Measurements from ENCODE around the gene DUSP11.

Gene DUSP11

GRCh38 chr2:73828818-73829570 is 49.1 kb upstream of the DUSP11 start, which contains the start of gene STAMBP (continued):
- TF ChIP-seq INSM2 (tag by site-specific recombination; IDR thresholded peaks at IDR 0.05) (no peak), ZNF433 (tag by site-specific recombination; IDR thresholded peaks at IDR 0.05; ENCODE audit: low read depth) (no peak)

GRCh38 chr2:73828389-73828817 is 48.5 kb upstream of the DUSP11 start:
- no peak overlapping the region for H3K27ac ChIP-seq (ENCODE audit: extremely low read depth, low read depth, low read length)

GRCh38 chr2:73827660-73828388 is 47.9 kb upstream of the DUSP11 start:
- POLR2A ChIA-PET = interaction anchor here (0.6 to 1.9 kb wide), 13 partner anchors 11 to 563 kb away, joined by 3 to 11 read pairs (median 6); partner anchors contain the start of genes MOB1A, MTHFD2 and TPRKB
- Histone ChIP-seq H3K4me3 (ENCODE audit: low read depth, low read length) (no peak overlapping the region), H3K36me3 (ENCODE audit: control insufficient read depth in 2 of 2, insufficient read depth in 1 of 2, low read length in 2 of 2) (peaks cover 11 to 22% of the 10 kb centered on the region in 2 experiments), H3K9me3 (ENCODE audit: control insufficient read depth, insufficient read depth, low read depth, low read length) (no peaks in the 10 kb centered on the region), H3K27ac (ENCODE audit: extremely low read depth, low read depth, low read length) (no peak overlapping the region), H3K4me1 (ENCODE audit: control insufficient read depth, insufficient read depth, low read length) (0 out of 2 replicates have a peak, but pooled peaks cover 4% of the 10 kb centered on the region)
- CTCF ChIA-PET = interaction anchor here (0.6 to 7.7 kb wide), 23 partner anchors 12 to 620 kb away, joined by 3 to 155 read pairs (median 4); partner anchors contain the start of gene BOLA3
- TF ChIP-seq, protein P1, sequence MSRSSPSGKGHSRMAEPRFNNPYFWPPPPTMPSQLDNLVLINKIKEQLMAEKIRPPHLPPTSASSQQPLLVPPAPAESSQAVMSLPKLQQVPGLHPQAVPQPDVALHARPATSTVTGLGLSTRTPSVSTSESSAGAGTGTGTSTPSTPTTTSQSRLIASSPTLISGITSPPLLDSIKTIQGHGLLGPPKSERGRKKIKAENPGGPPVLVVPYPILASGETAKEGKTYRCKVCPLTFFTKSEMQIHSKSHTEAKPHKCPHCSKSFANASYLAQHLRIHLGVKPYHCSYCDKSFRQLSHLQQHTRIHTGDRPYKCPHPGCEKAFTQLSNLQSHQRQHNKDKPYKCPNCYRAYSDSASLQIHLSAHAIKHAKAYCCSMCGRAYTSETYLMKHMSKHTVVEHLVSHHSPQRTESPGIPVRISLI (tag by site-specific recombination; IDR thresholded peaks at IDR 0.05) = no peak
- TF ChIP-seq ZNF555 (tag by site-specific recombination; conservative IDR thresholded peaks at IDR 0.05) = no peak
- TF ChIP-seq, protein P2, sequence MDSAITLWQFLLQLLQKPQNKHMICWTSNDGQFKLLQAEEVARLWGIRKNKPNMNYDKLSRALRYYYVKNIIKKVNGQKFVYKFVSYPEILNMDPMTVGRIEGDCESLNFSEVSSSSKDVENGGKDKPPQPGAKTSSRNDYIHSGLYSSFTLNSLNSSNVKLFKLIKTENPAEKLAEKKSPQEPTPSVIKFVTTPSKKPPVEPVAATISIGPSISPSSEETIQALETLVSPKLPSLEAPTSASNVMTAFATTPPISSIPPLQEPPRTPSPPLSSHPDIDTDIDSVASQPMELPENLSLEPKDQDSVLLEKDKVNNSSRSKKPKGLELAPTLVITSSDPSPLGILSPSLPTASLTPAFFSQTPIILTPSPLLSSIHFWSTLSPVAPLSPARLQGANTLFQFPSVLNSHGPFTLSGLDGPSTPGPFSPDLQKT (IDR thresholded peaks at IDR 0.05; ENCODE audit: borderline replicate concordance, low read depth, low read length) = no peak
- TF ChIP-seq ZNF174 (tag by site-specific recombination; IDR thresholded peaks at IDR 0.05) = no peak
- no peak for TF ChIP-seq ZNF239 (tag by site-specific recombination; IDR thresholded peaks at IDR 0.05)
- TF ChIP-seq ZNF311 (tag by site-specific recombination; IDR thresholded peaks at IDR 0.05; ENCODE audit: borderline replicate concordance) = no peak
- no peak for TF ChIP-seq ZNF677 (tag by site-specific recombination; IDR thresholded peaks at IDR 0.05)
- TF ChIP-seq ZNF221 (tag by site-specific recombination; IDR thresholded peaks at IDR 0.05; ENCODE audit: borderline replicate concordance) = no peak
- no peak for TF ChIP-seq ZNF529 (tag by site-specific recombination; IDR thresholded peaks at IDR 0.05; ENCODE audit: insufficient replicate concordance)
- TF ChIP-seq, protein P3, sequence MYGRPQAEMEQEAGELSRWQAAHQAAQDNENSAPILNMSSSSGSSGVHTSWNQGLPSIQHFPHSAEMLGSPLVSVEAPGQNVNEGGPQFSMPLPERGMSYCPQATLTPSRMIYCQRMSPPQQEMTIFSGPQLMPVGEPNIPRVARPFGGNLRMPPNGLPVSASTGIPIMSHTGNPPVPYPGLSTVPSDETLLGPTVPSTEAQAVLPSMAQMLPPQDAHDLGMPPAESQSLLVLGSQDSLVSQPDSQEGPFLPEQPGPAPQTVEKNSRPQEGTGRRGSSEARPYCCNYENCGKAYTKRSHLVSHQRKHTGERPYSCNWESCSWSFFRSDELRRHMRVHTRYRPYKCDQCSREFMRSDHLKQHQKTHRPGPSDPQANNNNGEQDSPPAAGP (tag by site-specific recombination; IDR thresholded peaks at IDR 0.05) = no peak
- TF ChIP-seq ZIC2 (tag by site-specific recombination; IDR thresholded peaks at IDR 0.05) = no peak
- no peak for TF ChIP-seq SCRT1 (tag by site-specific recombination; IDR thresholded peaks at IDR 0.05; ENCODE audit: borderline replicate concordance)
- TF ChIP-seq, protein P4, sequence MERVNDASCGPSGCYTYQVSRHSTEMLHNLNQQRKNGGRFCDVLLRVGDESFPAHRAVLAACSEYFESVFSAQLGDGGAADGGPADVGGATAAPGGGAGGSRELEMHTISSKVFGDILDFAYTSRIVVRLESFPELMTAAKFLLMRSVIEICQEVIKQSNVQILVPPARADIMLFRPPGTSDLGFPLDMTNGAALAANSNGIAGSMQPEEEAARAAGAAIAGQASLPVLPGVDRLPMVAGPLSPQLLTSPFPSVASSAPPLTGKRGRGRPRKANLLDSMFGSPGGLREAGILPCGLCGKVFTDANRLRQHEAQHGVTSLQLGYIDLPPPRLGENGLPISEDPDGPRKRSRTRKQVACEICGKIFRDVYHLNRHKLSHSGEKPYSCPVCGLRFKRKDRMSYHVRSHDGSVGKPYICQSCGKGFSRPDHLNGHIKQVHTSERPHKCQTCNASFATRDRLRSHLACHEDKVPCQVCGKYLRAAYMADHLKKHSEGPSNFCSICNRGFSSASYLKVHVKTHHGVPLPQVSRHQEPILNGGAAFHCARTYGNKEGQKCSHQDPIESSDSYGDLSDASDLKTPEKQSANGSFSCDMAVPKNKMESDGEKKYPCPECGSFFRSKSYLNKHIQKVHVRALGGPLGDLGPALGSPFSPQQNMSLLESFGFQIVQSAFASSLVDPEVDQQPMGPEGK (tag by site-specific recombination; IDR thresholded peaks at IDR 0.05) = no peak

More at GRCh38 chr2:73828389-73828817, 48.5 kb upstream of the DUSP11 start:
- ChIA-PET POLR2A (interaction anchor here (0.6 to 1.9 kb wide), 14 partner anchors 11 to 563 kb away, joined by 3 to 11 read pairs (median 5); partner anchors contain the start of genes MOB1A, MTHFD2 and TPRKB), CTCF (interaction anchor here (0.6 to 7.7 kb wide), 15 partner anchors 11 to 785 kb away, joined by 3 to 155 read pairs (median 3); partner anchors contain the start of gene BOLA3)
- Histone ChIP-seq H3K4me3 (ENCODE audit: low read depth, low read length) (peak overlapping the region; percentile 91), H3K4me1 (ENCODE audit: control insufficient read depth, insufficient read depth, low read length) (0 out of 2 replicates have a peak, but pooled peaks cover 4% of the 10 kb centered on the region), H3K36me3 (ENCODE audit: control insufficient read depth in 2 of 2, insufficient read depth in 1 of 2, low read length in 2 of 2) (peaks cover 13 to 28% of the 10 kb centered on the region in 2 experiments), H3K9me3 (ENCODE audit: control insufficient read depth, insufficient read depth, low read depth, low read length) (no peaks in the 10 kb centered on the region)
- no peak for TF ChIP-seq ZBTB49 (tag by site-specific recombination; IDR thresholded peaks at IDR 0.05; ENCODE audit: low read depth)
- TF ChIP-seq YY1 (tag by site-specific recombination; IDR thresholded peaks at IDR 0.05) = 0 out of 2 replicates have a peak, but pooled peaks have one; percentile 65

Measured in HEK293 (cell line).